IPS-NIHi7 (cell line): Measurements from ENCODE around the gene FXR2.
A peak's percentile ranks its signal among the peaks of the same experiment; 100 is the strongest.
"Not testable (repeated sequence)": the region's sequence is repeated elsewhere in the genome, so short reads cannot be mapped to it uniquely, and the experiment has no call there.

Experiments used
- DNase-seq: peaks from one replicate; pipeline ENCODE4 v3.0.0; 2012; ENCODE audit warnings: mixed read lengths; ENCODE audit errors: extremely low spot score

The FXR2 gene

GRCh38 chr17:7629939-7630571, 15.4 kb upstream of the FXR2 start, which contains the start of gene SHBG:
Gene SHBG (plus strand): TSS chr17:7630135. CDS start chr17:7630173, 38 bp downstream.
- DNase-seq, result no peak

GRCh38 chr17:7627250-7628121, 12.8 kb upstream of the FXR2 start, which contains the start of gene SAT2:
Gene SAT2 (minus strand): TSS chr17:7627821. CDS start chr17:7627635, 186 bp downstream.
- peak; percentile 98 for DNase-seq

- DNase-seq, result no peak
Measured at GRCh38 chr17:7626956-7627249, 12.2 kb upstream of the FXR2 start.

GRCh38 chr17:7626307-7626706, 11.6 kb upstream of the FXR2 start:
- DNase-seq, result no peak

GRCh38 chr17:7625749-7626148, 11.1 kb upstream of the FXR2 start:
- not testable (repeated sequence) for DNase-seq

- DNase-seq, result no peak
Measured at GRCh38 chr17:7623661-7624060, 9.0 kb upstream of the FXR2 start.

GRCh38 chr17:7620835-7621234, 6.1 kb upstream of the FXR2 start:
- no peak for DNase-seq

- DNase-seq, result no peak
Measured at GRCh38 chr17:7618608-7619007, 3.9 kb upstream of the FXR2 start.

- DNase-seq, result no peak
Measured at GRCh38 chr17:7615265-7615747, 609 bp upstream of the FXR2 start.

GRCh38 chr17:7613769-7614424, 800 bp downstream of the FXR2 start:
- no peak for DNase-seq

GRCh38 chr17:7612294-7612640, 2.4 kb downstream of the FXR2 start:
- DNase-seq, result no peak

GRCh38 chr17:7611635-7612293, 2.9 kb downstream of the FXR2 start:
- no peak for DNase-seq

- no peak for DNase-seq
Measured at GRCh38 chr17:7610641-7611040, 4.1 kb downstream of the FXR2 start.

GRCh38 chr17:7606280-7606679, 8.4 kb downstream of the FXR2 start:
- no peak for DNase-seq

- not testable (repeated sequence) for DNase-seq
Measured at GRCh38 chr17:7597561-7597960, 17.1 kb downstream of the FXR2 start.

GRCh38 chr17:7593296-7593695, 21.4 kb downstream of the FXR2 start:
- no peak for DNase-seq

- no peak for DNase-seq
Measured at GRCh38 chr17:7592422-7593021, 22.2 kb downstream of the FXR2 start.

- DNase-seq, result no peak
Measured at GRCh38 chr17:7591596-7591995, 23.1 kb downstream of the FXR2 start.

GRCh38 chr17:7590743-7591142, 24.0 kb downstream of the FXR2 start:
- DNase-seq, result peak; percentile 83

GRCh38 chr17:7589891-7590691, 24.6 kb downstream of the FXR2 start, which contains the start of gene SOX15:
Gene SOX15 (minus strand): TSS chr17:7590094. CDS start chr17:7589676, 418 bp downstream.
- DNase-seq, result peak; percentile 73
